Measurements from ENCODE around the gene OXNAD1. TPM values are rescaled to one million over a fixed set of nuclear protein-coding genes. Genes with fewer than 3 reads are reported as not detected.
"Not testable (repeated sequence)": the region's sequence is repeated elsewhere in the genome, so short reads cannot be mapped to it uniquely, and the experiment has no call there.

Gene OXNAD1
- total RNA-seq, 4 donors from 2014 or later, result 11.4 to 14.9 (median 13.1) TPM

- Histone ChIP-seq H3K4me1 (peaks cover 0 to 19% (median 2%) of the 10 kb centered on the region in 4 donors), H3K9me3 (no peaks in the 10 kb centered on the region), H3K36me3 (peaks cover 0 to 15% (median 0%) of the 10 kb centered on the region in 3 donors), H3K4me3 (no peak overlapping the region), H3K27me3 (no peaks in the 10 kb centered on the region), H3K27ac (no peak overlapping the region)
- DNase-seq (ENCODE audit: low spot score in 2 of 2), result no peak
- 89% methylated on average over 2 of the region's 2 CpGs for WGBS, 2 donors
- TF ChIP-seq EP300 (IDR thresholded peaks at IDR 0.05) (no peak), POLR2A (IDR thresholded peaks at IDR 0.05) (no peak), CTCF (IDR thresholded peaks at IDR 0.05) (no peak)
Observed at GRCh38 chr3:16304061-16305010, 39.3 kb downstream of the OXNAD1 start.

GRCh38 chr3:16305111-16305541 is 40.1 kb downstream of the OXNAD1 start:
- H3K36me3 ChIP-seq, result peaks cover 0 to 22% (median 0%) of the 10 kb centered on the region in 3 donors
- H3K4me1 ChIP-seq, result peaks cover 0 to 19% (median 2%) of the 10 kb centered on the region in 4 donors
- 82 to 85% methylated on average over 7 of the region's 7 CpGs for WGBS, 2 donors
- no peak for TF ChIP-seq CTCF (IDR thresholded peaks at IDR 0.05)
- no peak for TF ChIP-seq EP300 (IDR thresholded peaks at IDR 0.05)
- no peak for TF ChIP-seq POLR2A (IDR thresholded peaks at IDR 0.05)
- no peaks in the 10 kb centered on the region for H3K9me3 ChIP-seq
- no peaks in the 10 kb centered on the region for H3K27me3 ChIP-seq
- no peak overlapping the region for H3K4me3 ChIP-seq
- no peak overlapping the region for H3K27ac ChIP-seq
- DNase-seq (ENCODE audit: low spot score in 2 of 2), result no peak

- Histone ChIP-seq H3K4me1 (peaks cover 0 to 16% (median 2%) of the 10 kb centered on the region in 4 donors), H3K27me3 (no peaks in the 10 kb centered on the region), H3K9me3 (no peaks in the 10 kb centered on the region), H3K27ac (no peak overlapping the region), H3K4me3 (no peak overlapping the region), H3K36me3 (peaks cover 0 to 17% (median 0%) of the 10 kb centered on the region in 3 donors)
- TF ChIP-seq POLR2A (IDR thresholded peaks at IDR 0.05) (no peak), EP300 (IDR thresholded peaks at IDR 0.05) (no peak)
- 87 to 88% methylated on average over 5 of the region's 5 CpGs for WGBS, 2 donors
- no peak for DNase-seq (ENCODE audit: low spot score in 2 of 2)
Observed at GRCh38 chr3:16307832-16308531, 43.0 kb downstream of the OXNAD1 start.

GRCh38 chr3:16308727-16309126 is 43.7 kb downstream of the OXNAD1 start:
- Histone ChIP-seq H3K27ac (no peak overlapping the region), H3K4me3 (no peak overlapping the region), H3K4me1 (peaks cover 0 to 16% (median 2%) of the 10 kb centered on the region in 4 donors), H3K9me3 (no peaks in the 10 kb centered on the region), H3K36me3 (peaks cover 0 to 23% (median 0%) of the 10 kb centered on the region in 3 donors), H3K27me3 (no peaks in the 10 kb centered on the region)
- no peak for DNase-seq (ENCODE audit: low spot score in 2 of 2)
- no peak for TF ChIP-seq POLR2A (IDR thresholded peaks at IDR 0.05)
- TF ChIP-seq EP300 (IDR thresholded peaks at IDR 0.05), result no peak
- TF ChIP-seq CTCF (IDR thresholded peaks at IDR 0.05), result no peak
- 92 to 94% methylated on average over 1 of the region's 1 CpG for WGBS, 2 donors

GRCh38 chr3:16309558-16309957 is 44.5 kb downstream of the OXNAD1 start:
- no peak overlapping the region for H3K4me3 ChIP-seq
- TF ChIP-seq CTCF (IDR thresholded peaks at IDR 0.05) (no peak), EP300 (IDR thresholded peaks at IDR 0.05) (no peak), POLR2A (IDR thresholded peaks at IDR 0.05) (no peak)
- no peaks in the 10 kb centered on the region for H3K9me3 ChIP-seq
- H3K36me3 ChIP-seq, result peaks cover 0 to 30% (median 0%) of the 10 kb centered on the region in 3 donors
- DNase-seq (ENCODE audit: low spot score in 2 of 2), result no peak
- 75 to 84% methylated on average over 2 of the region's 2 CpGs for WGBS, 2 donors
- peaks cover 0 to 16% (median 4%) of the 10 kb centered on the region in 4 donors for H3K4me1 ChIP-seq
- no peaks in the 10 kb centered on the region for H3K27me3 ChIP-seq
- no peak overlapping the region for H3K27ac ChIP-seq

- DNase-seq (ENCODE audit: low spot score in 2 of 2), result not testable (repeated sequence)
- peaks cover 0 to 16% (median 4%) of the 10 kb centered on the region in 4 donors for H3K4me1 ChIP-seq
Observed at GRCh38 chr3:16310486-16310885, 45.5 kb downstream of the OXNAD1 start.

More at GRCh38 chr3:16310486-16310885, 45.5 kb downstream of the OXNAD1 start:
- not testable (repeated sequence) for H3K4me3 ChIP-seq, H3K27me3 ChIP-seq, H3K9me3 ChIP-seq
- Histone ChIP-seq H3K36me3 (peaks cover 0 to 31% (median 0%) of the 10 kb centered on the region in 3 donors), H3K27ac (peak overlapping the region in 2 of 4 donors; percentile 57 to 67)
- WGBS, 2 donors, result 91 to 94% methylated on average over 7 of the region's 7 CpGs
